GM21717 (cell line): ENCODE measurements around the gene AK4.

ENCODE experiments used
- ATAC-seq: cut with Tn5 transposase; IDR thresholded peaks from one replicate; pipeline ENCODE4 v1.9.1; 2021; ENCODE audit warnings: mild to moderate bottlenecking, moderate library complexity; ENCODE audit not compliant: unreplicated experiment

AK4 gene

GRCh38 chr1:65269612-65270011, 121.6 kb downstream of the AK4 start:
- no peak for ATAC-seq

DNA sequence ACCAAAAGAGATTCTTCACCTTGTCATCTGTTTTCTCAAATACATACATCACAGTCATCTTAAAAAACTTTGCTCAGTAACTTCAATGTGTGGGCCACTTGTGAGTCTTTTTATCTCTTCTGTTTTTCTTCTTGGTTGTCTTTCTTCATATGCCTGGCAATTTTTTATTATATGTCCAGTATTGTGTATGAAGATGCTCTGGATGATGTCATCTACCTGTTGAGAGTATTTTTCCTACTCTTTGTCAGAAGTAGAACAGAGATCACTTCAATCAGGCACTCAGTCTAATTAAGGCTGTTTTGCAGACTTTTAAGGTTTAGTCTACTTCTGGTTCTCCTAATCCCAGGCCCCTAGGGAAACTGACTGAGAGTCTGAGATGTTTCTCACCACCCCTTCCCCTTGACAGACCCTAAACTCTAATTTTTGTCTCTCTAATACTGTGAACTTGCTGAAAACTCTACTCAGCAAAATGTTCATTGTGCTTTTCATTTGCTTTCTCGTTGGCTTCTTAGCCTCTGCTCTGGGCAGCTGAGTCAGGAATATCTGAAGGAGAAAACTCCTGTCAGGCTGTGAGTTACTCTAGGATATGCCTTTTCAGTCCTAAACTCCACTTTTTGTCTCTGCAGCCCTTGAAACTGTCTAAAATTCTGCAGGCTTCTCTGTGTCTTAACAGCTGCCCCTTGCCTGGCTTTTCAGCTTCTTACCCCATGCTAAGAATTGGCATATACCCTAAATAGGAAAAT, 128.4 kb downstream of the AK4 start:
- ATAC-seq, result no peak

- no peak for ATAC-seq
Observed at GRCh38 chr1:65277605-65278347, 129.8 kb downstream of the AK4 start.

DNA sequence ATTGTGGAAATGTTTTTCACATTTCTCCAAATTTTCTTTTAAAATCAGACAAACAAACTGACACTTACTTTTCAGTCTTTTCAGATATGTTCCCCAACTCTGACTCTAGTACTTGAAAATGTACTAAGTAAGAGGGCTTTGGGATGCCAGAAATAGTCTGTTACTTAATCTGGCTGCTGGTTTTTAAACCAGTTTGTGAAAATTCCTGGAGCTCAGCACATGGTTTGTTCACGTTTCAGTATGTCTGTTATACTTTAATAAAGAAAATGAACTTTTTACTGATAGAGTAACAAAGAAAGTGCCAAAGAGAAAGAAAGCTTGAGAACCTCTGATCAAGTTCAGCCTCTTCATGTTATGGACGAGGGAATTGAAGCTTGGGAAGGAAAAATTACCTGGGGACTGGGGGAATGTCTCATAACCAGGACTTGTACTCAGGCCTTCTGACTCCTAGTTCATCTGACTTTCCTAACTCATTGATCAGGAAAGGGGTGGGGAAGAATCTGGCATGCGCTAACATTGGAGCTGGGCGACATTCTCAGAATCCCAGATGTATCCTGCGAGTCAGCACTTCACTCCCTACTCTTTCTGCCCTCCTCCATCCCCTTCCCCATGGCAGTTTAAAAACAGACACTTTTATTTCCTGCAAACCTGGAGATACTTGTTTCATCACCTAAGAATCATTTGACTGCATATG, 130.5 kb downstream of the AK4 start:
- ATAC-seq, result no peak

DNA sequence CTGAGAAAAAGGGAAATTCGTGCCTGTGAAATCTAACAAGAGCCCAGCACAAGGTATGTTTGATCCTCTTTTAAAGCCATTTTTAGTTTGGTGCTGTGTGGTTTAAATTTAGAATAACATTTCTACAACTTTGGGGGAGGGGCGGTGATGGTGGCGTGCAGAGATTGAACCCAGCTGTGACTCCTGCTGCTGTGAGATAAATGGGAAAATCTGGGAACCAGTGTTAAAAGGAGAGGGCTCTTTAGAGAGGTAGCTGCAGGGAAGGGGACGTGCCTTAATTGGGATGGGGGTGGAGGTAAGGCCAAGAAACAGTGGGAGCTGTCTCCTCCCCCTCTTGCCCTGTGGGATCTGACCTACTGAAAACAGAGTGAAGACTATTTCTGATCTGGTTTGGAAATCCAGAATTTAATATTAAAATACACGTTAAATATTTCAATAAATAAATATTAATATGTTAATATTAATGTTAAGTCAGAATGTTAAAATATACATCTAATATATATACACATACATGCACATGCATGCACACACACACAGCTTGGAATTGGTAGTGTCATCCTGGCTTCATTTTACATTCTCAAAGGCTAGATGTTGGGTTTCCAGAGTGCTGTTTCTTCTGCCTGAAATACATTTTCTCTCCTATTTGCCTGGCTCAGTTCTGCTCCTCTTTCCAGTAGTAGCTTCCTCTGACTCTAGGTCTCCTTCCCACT, 131.2 kb downstream of the AK4 start:
- no peak for ATAC-seq
